MM.1S (cell line): ENCODE measurements around the gene MX1.
A peak's percentile ranks its signal among the peaks of the same experiment; 100 is the strongest.
"Not testable (repeated sequence)": the region's sequence is repeated elsewhere in the genome, so short reads cannot be mapped to it uniquely, and the experiment has no call there.

Experiments
- DNase-seq: peaks from one replicate; pipeline ENCODE4 v3.0.0-alpha.2; 2015
- H2AFZ ChIP-seq: fragments of 300-600 bp; sonication (generic); 2 replicates; pipeline ENCODE4 v1.6.0; 2016; ENCODE audit warnings: antibody characterized with exemption, low read length
- H3F3A ChIP-seq: fragments of 300-600 bp; sonication (generic); 2 replicates; pipeline ENCODE4 v1.6.1; 2016; ENCODE audit warnings: mild to moderate bottlenecking, antibody characterized with exemption, low read length, moderate library complexity, mixed read lengths; ENCODE audit not compliant: insufficient read depth
- H3K27ac ChIP-seq: fragments of 300-600 bp; sonication (generic); 2 replicates; pipeline ENCODE4 v1.5.1; 2016; ENCODE audit warnings: mild to moderate bottlenecking, low read length
- H3K27me3 ChIP-seq: fragments of 300-600 bp; sonication (generic); replicated peaks from 2 replicates; pipeline ENCODE4 v1.6.0; 2016; ENCODE audit warnings: low read length; ENCODE audit not compliant: insufficient read depth
- H3K36me3 ChIP-seq: fragments of 300-600 bp; sonication (generic); replicated peaks from 2 replicates; pipeline ENCODE4 v1.6.1; 2016; ENCODE audit warnings: mild to moderate bottlenecking, low read length, mixed read lengths; ENCODE audit not compliant: insufficient read depth
- H3K4me1 ChIP-seq: fragments of 300-600 bp; sonication (generic); 2 replicates; pipeline ENCODE4 v1.6.1; 2016; ENCODE audit warnings: low read length, mixed read lengths
- H3K4me2 ChIP-seq: fragments of 300-600 bp; sonication (generic); 2 replicates; pipeline ENCODE4 v1.6.0; 2016; ENCODE audit warnings: low read depth, low read length
- H3K4me3 ChIP-seq: fragments of 300-600 bp; sonication (generic); 2 replicates; pipeline ENCODE4 v1.5.1; 2016; ENCODE audit warnings: low read length, mixed read lengths
- H3K79me2 ChIP-seq: fragments of 300-600 bp; sonication (generic); 2 replicates; pipeline ENCODE4 v1.6.1; 2016; ENCODE audit warnings: mixed run types, low read length, mixed read lengths
- H3K9ac ChIP-seq: fragments of 300-600 bp; sonication (generic); 2 replicates; pipeline ENCODE4 v1.6.1; 2016; ENCODE audit warnings: low read length, mixed read lengths
- H3K9me2 ChIP-seq: fragments of 300-600 bp; sonication (generic); replicated peaks from 2 replicates; pipeline ENCODE4 v1.6.1; 2016; ENCODE audit warnings: mild to moderate bottlenecking, low read length, mixed read lengths; ENCODE audit not compliant: insufficient read depth
- H3K9me3 ChIP-seq: fragments of 300-600 bp; sonication (generic); replicated peaks from 2 replicates; pipeline ENCODE4 v1.6.1; 2016; ENCODE audit warnings: mild to moderate bottlenecking, low read length, mixed read lengths; ENCODE audit not compliant: insufficient read depth
- H4K20me1 ChIP-seq: fragments of 300-600 bp; sonication (generic); 2 replicates; pipeline ENCODE4 v1.6.1; 2016; ENCODE audit warnings: mild to moderate bottlenecking, low read length, moderate library complexity, mixed read lengths; ENCODE audit not compliant: insufficient read depth
- EZH2 ChIP-seq: fragments of 300-600 bp; sonication (generic); optimal IDR thresholded peaks from 2 replicates; pipeline ENCODE3; 2017; ENCODE audit warnings: low read depth, mild to moderate bottlenecking, antibody characterized with exemption, low read length, mixed read lengths
- EZH2phosphoT487 ChIP-seq: fragments of 300-600 bp; sonication (generic); IDR thresholded peaks from 2 replicates; pipeline ENCODE4 v1.6.1; 2018; ENCODE audit warnings: antibody characterized with exemption, low read length
- TF ChIP-seq, protein P1 (sequence below): fragments of 300-600 bp; sonication (generic); IDR thresholded peaks from 2 replicates; pipeline ENCODE4 v1.5.1; 2016; ENCODE audit warnings: antibody characterized with exemption, low read length, mixed read lengths

Gene MX1

DNA sequence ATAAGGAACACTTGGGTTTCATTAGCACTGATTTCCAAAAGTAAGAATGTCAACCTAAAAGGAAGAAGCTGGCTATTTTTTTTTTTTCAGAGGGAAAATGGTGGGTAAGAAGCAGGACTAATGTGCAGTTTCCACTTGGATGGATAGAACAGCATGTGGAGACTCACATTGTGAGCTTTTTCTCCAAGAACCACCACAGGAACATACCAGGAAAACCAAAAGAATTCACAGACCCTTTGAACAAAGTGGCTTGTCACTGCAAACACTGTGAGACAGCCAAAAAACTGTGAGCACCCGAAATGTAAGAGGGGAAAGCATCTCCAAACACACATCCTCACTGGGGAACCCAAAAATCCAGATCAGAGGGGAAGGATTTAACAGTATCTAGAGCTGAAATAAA lies 15.7 kb upstream of the MX1 start:
- H3K9me2 ChIP-seq = no peaks in the 10 kb centered on the region
- DNase-seq = no peak
- H3K79me2 ChIP-seq = no peaks in the 10 kb centered on the region
- H3F3A ChIP-seq = no peaks in the 10 kb centered on the region
- H3K27ac ChIP-seq = no peak overlapping the region
- TF ChIP-seq, protein P1, sequence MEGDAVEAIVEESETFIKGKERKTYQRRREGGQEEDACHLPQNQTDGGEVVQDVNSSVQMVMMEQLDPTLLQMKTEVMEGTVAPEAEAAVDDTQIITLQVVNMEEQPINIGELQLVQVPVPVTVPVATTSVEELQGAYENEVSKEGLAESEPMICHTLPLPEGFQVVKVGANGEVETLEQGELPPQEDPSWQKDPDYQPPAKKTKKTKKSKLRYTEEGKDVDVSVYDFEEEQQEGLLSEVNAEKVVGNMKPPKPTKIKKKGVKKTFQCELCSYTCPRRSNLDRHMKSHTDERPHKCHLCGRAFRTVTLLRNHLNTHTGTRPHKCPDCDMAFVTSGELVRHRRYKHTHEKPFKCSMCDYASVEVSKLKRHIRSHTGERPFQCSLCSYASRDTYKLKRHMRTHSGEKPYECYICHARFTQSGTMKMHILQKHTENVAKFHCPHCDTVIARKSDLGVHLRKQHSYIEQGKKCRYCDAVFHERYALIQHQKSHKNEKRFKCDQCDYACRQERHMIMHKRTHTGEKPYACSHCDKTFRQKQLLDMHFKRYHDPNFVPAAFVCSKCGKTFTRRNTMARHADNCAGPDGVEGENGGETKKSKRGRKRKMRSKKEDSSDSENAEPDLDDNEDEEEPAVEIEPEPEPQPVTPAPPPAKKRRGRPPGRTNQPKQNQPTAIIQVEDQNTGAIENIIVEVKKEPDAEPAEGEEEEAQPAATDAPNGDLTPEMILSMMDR = no peak
- no peak for TF ChIP-seq EZH2phosphoT487
- TF ChIP-seq EZH2 = no peak
- no peak overlapping the region for H3K4me2 ChIP-seq
- no peaks in the 10 kb centered on the region for H3K9me3 ChIP-seq
- H3K4me3 ChIP-seq = no peak overlapping the region
- no peak overlapping the region for H3K9ac ChIP-seq
- H3K27me3 ChIP-seq = no peaks in the 10 kb centered on the region
- no peaks in the 10 kb centered on the region for H3K4me1 ChIP-seq
- no peaks in the 10 kb centered on the region for H4K20me1 ChIP-seq
- H2AFZ ChIP-seq = no peak overlapping the region
- H3K36me3 ChIP-seq = no peaks in the 10 kb centered on the region

DNA sequence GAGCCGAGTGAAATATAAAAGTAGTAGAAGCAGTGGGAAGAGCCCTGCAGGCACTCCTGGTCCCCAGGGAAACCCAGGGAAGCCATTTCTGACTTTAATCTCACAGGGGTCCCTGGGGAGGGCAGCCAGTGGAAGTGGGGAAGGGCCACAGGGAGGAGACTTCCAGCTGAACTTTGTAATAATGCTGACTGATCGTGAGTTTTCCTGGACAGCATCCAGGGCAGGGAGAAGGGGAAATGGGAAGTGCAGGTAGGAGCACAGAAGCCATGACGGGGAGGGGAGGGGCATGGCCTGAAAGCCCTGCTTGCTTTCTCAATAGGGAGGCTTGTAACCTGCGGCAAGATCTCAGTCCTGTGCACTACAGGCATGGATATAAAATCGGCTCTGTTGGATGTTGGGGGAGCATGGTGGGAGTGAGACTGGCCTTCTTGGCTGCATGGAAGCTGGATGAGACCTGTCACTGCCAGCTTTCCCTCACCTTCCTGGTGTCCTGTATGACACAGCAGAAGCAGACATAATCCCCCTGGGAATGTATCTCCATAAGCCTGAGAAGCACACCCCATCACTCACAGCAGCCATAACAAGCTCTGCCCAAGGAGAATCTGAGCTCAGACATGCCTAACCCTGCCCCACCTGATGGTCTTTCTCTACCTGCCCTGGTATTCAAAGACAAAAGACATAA lies 15.1 kb upstream of the MX1 start:
- Histone ChIP-seq H3K27ac (no peak overlapping the region), H4K20me1 (no peaks in the 10 kb centered on the region), H3K36me3 (no peaks in the 10 kb centered on the region), H3K4me1 (no peaks in the 10 kb centered on the region), H3K9me3 (no peaks in the 10 kb centered on the region), H3K79me2 (no peaks in the 10 kb centered on the region), H3K27me3 (no peaks in the 10 kb centered on the region), H3K9me2 (no peaks in the 10 kb centered on the region), H3F3A (no peaks in the 10 kb centered on the region), H3K4me3 (no peak overlapping the region), H2AFZ (no peak overlapping the region), H3K4me2 (no peak overlapping the region), H3K9ac (no peak overlapping the region)
- TF ChIP-seq EZH2 = no peak
- no peak for TF ChIP-seq EZH2phosphoT487
- DNase-seq = no peak

DNA sequence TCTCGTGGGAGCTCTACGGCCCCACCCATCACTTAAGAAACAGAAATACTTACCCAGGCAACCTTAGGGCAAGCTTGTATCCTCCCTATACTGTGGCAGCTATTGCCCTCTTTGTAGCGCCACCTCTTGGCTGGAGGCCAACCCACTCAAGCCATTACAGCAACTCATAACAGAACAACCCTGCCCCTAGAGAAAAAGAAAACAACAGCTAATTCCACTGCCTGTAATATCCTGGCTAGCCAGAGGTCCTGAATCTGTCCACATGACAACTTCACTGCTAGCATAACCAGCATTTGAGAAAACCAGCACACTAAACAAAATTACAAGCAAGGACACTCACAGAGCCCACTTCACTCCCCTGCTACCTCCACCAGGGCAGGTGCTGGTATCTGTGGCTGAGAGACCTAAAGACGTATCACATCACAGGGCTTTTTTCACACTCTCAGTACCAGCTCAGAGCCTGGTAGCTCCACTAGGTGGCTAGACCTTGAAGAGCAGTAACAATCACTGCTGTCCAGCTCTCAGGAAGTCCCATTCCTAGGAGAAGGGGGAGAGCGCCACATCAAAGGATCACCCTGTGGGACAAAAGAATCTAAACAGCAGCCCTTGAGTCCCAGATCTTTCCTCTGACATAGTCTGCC lies 14.5 kb upstream of the MX1 start:
- H3K9ac ChIP-seq = no peak overlapping the region
- no peaks in the 10 kb centered on the region for H3K27me3 ChIP-seq
- H3K27ac ChIP-seq = no peak overlapping the region
- TF ChIP-seq, protein P1 = peak; percentile 19
- TF ChIP-seq EZH2 = no peak
- no peaks in the 10 kb centered on the region for H3F3A ChIP-seq
- DNase-seq = no peak
- no peaks in the 10 kb centered on the region for H3K79me2 ChIP-seq
- H4K20me1 ChIP-seq = no peaks in the 10 kb centered on the region
- H3K4me3 ChIP-seq = no peak overlapping the region
- H3K9me2 ChIP-seq = no peaks in the 10 kb centered on the region
- H3K36me3 ChIP-seq = no peaks in the 10 kb centered on the region
- no peak overlapping the region for H2AFZ ChIP-seq
- no peak overlapping the region for H3K4me2 ChIP-seq
- H3K9me3 ChIP-seq = no peaks in the 10 kb centered on the region
- no peaks in the 10 kb centered on the region for H3K4me1 ChIP-seq

DNA sequence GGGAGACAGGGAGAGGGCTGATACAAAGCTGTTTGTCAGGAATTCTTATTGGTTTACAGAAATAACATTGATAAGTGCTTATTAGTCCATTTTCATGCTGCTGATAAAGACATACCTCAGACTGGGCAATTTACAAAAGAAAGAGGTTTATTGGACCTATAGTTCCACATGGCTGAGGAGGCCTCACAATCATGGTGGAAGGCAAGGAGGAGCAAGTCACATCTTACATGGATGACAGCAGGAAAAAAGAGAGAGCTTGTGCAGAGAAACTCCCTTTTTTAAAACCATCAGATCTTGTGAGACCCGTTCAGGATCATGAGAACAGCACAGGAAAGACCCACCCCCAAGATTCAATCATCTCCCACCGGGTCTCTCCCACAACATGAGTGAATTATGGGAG lies 8.5 kb upstream of the MX1 start:
- H3K36me3 ChIP-seq, H3F3A ChIP-seq, H2AFZ ChIP-seq, H3K79me2 ChIP-seq, H3K4me2 ChIP-seq, H4K20me1 ChIP-seq, H3K9me3 ChIP-seq, DNase-seq, H3K27me3 ChIP-seq, H3K4me1 ChIP-seq, H3K9ac ChIP-seq, H3K9me2 ChIP-seq, H3K4me3 ChIP-seq, H3K27ac ChIP-seq: not testable (repeated sequence)
